ENCODE data around the gene IQUB.
A peak's percentile ranks its signal among the peaks of the same experiment; 100 is the strongest.
"Not testable (repeated sequence)": the region's sequence is repeated elsewhere in the genome, so short reads cannot be mapped to it uniquely, and the experiment has no call there.

IQUB gene

GRCh38 chr7:123500878-123501489 lies 33.4 kb downstream of the IQUB start:
- no peak overlapping the region for H3K4me3 ChIP-seq (ENCODE audit: low read length)
- no peak for DNase-seq (ENCODE audit: low read depth, low spot score)

- no peak for DNase-seq (ENCODE audit: low read depth, low spot score)
- H3K4me3 ChIP-seq (ENCODE audit: low read length) = no peak overlapping the region
Observed at GRCh38 chr7:123499211-123499970, 35.0 kb downstream of the IQUB start.

- H3K4me3 ChIP-seq (ENCODE audit: low read length) = no peak overlapping the region
- no peak for DNase-seq (ENCODE audit: low read depth, low spot score)
Observed at GRCh38 chr7:123498601-123499000, 35.8 kb downstream of the IQUB start.

- no peak for DNase-seq (ENCODE audit: low read depth, low spot score)
- no peak overlapping the region for H3K4me3 ChIP-seq (ENCODE audit: low read length)
Observed at GRCh38 chr7:123498031-123498430, 36.4 kb downstream of the IQUB start.

- no peak overlapping the region for H3K4me3 ChIP-seq (ENCODE audit: low read length)
- DNase-seq (ENCODE audit: low read depth, low spot score) = peak; percentile 18
Observed at GRCh38 chr7:123494193-123494796, 40.1 kb downstream of the IQUB start.

- no peak overlapping the region for H3K4me3 ChIP-seq (ENCODE audit: low read length)
- DNase-seq (ENCODE audit: low read depth, low spot score) = no peak
Observed at GRCh38 chr7:123492485-123492884, 41.9 kb downstream of the IQUB start.

- no peak overlapping the region for H3K4me3 ChIP-seq (ENCODE audit: low read length)
- DNase-seq (ENCODE audit: low read depth, low spot score) = no peak
Observed at GRCh38 chr7:123485721-123486120, 48.7 kb downstream of the IQUB start.

GRCh38 chr7:123485187-123485586 lies 49.2 kb downstream of the IQUB start:
- H3K4me3 ChIP-seq (ENCODE audit: low read length) = no peak overlapping the region
- no peak for DNase-seq (ENCODE audit: low read depth, low spot score)

- H3K4me3 ChIP-seq (ENCODE audit: low read length) = no peak overlapping the region
- no peak for DNase-seq (ENCODE audit: low read depth, low spot score)
Observed at GRCh38 chr7:123484199-123484598, 50.2 kb downstream of the IQUB start.

- no peak for DNase-seq (ENCODE audit: low read depth, low spot score)
- H3K4me3 ChIP-seq (ENCODE audit: low read length) = no peak overlapping the region
Observed at GRCh38 chr7:123480107-123480506, 54.3 kb downstream of the IQUB start.

- not testable (repeated sequence) for DNase-seq (ENCODE audit: low read depth, low spot score); H3K4me3 ChIP-seq (ENCODE audit: low read length)
Observed at GRCh38 chr7:123478056-123478455, 56.3 kb downstream of the IQUB start.

- no peak for DNase-seq (ENCODE audit: low read depth, low spot score)
- no peak overlapping the region for H3K4me3 ChIP-seq (ENCODE audit: low read length)
Observed at GRCh38 chr7:123472750-123473445, 61.5 kb downstream of the IQUB start.

- DNase-seq (ENCODE audit: low read depth, low spot score) = no peak
- H3K4me3 ChIP-seq (ENCODE audit: low read length) = no peak overlapping the region
Observed at GRCh38 chr7:123472327-123472726, 62.1 kb downstream of the IQUB start.

GRCh38 chr7:123468303-123468702 lies 66.1 kb downstream of the IQUB start:
- H3K4me3 ChIP-seq (ENCODE audit: low read length) = no peak overlapping the region
- DNase-seq (ENCODE audit: low read depth, low spot score) = no peak

GRCh38 chr7:123463890-123464289 lies 70.5 kb downstream of the IQUB start:
- H3K4me3 ChIP-seq (ENCODE audit: low read length) = no peak overlapping the region
- no peak for DNase-seq (ENCODE audit: low read depth, low spot score)

GRCh38 chr7:123460616-123461015 lies 73.8 kb downstream of the IQUB start:
- DNase-seq (ENCODE audit: low read depth, low spot score) = no peak
- H3K4me3 ChIP-seq (ENCODE audit: low read length) = no peak overlapping the region

GRCh38 chr7:123455965-123456470 lies 78.4 kb downstream of the IQUB start:
- no peak overlapping the region for H3K4me3 ChIP-seq (ENCODE audit: low read length)
- DNase-seq (ENCODE audit: low read depth, low spot score) = no peak

- DNase-seq (ENCODE audit: low read depth, low spot score) = no peak
- no peak overlapping the region for H3K4me3 ChIP-seq (ENCODE audit: low read length)
Observed at GRCh38 chr7:123440101-123440548, 94.3 kb downstream of the IQUB start.

- H3K4me3 ChIP-seq (ENCODE audit: low read length) = no peak overlapping the region
- no peak for DNase-seq (ENCODE audit: low read depth, low spot score)
Observed at GRCh38 chr7:123439191-123439590, 95.2 kb downstream of the IQUB start.

Data from Jurkat, Clone E6-1 (cell line).